Measurements from ENCODE around the gene C1QTNF2.

Gene C1QTNF2

GRCh38 chr5:160359816-160360215 lies 10.6 kb downstream of the C1QTNF2 start:
- H3K14ac ChIP-seq (ENCODE audit: low read length): peak overlapping the region; percentile 6
- no peak overlapping the region for H4K12ac ChIP-seq (ENCODE audit: low read depth, low read length)
- H2AK5ac ChIP-seq (ENCODE audit: low read length): no peak overlapping the region
- H3K4me2 ChIP-seq (ENCODE audit: low read length): no peak overlapping the region
- H3K27ac ChIP-seq (ENCODE audit: low read depth, low read length): peak overlapping the region; percentile 8
- peaks cover 3 to 8% of the 10 kb centered on the region in 2 experiments for H3K4me1 ChIP-seq (ENCODE audit: control insufficient read depth in 1 of 2, insufficient read depth in 2 of 2, low read length in 2 of 2)
- no peaks in the 10 kb centered on the region for H3K79me2 ChIP-seq (ENCODE audit: control insufficient read depth, insufficient read depth, low read length, poor library complexity)
- DNase-seq: no peak
- no peak overlapping the region for H3K4me3 ChIP-seq (ENCODE audit: low read depth, low read length)
- no peaks in the 10 kb centered on the region for H3K36me3 ChIP-seq (ENCODE audit: control insufficient read depth in 1 of 2, insufficient read depth in 2 of 2, low read length in 2 of 2)
- WGBS (ENCODE audit: extremely low coverage, insufficient coverage, insufficient read length): no CpG with 5 or more reads among the region's 4 CpGs
- no peak overlapping the region for H3K4ac ChIP-seq (ENCODE audit: low read depth, low read length)
- H2BK5ac ChIP-seq (ENCODE audit: low read depth, low read length, poor library complexity): no peak overlapping the region
- H3K18ac ChIP-seq (ENCODE audit: low read length): no peak overlapping the region
- H2BK120ac ChIP-seq (ENCODE audit: insufficient read depth, low read length, poor library complexity): no peak overlapping the region
- peak overlapping the region; percentile 67 for H4K8ac ChIP-seq (ENCODE audit: low read depth, low read length)
- peak overlapping the region; percentile 10 for H2AFZ ChIP-seq (ENCODE audit: insufficient read depth, low read length, poor library complexity)
- H3K9ac ChIP-seq (ENCODE audit: low read length): no peak overlapping the region
- H3K9me3 ChIP-seq (ENCODE audit: insufficient read depth, low read depth, low read length): no peaks in the 10 kb centered on the region
- H3K23ac ChIP-seq (ENCODE audit: low read length): no peak overlapping the region
- H4K91ac ChIP-seq (ENCODE audit: low read depth, low read length): no peak overlapping the region
- H3K27me3 ChIP-seq (ENCODE audit: insufficient read depth, low read length): no peaks in the 10 kb centered on the region
- H2BK12ac ChIP-seq (ENCODE audit: low read length): no peak overlapping the region
- no peaks in the 10 kb centered on the region for H3K79me1 ChIP-seq (ENCODE audit: low read length)

GRCh38 chr5:160359242-160359641 lies 11.2 kb downstream of the C1QTNF2 start:
- Histone ChIP-seq H2AFZ (ENCODE audit: insufficient read depth, low read length, poor library complexity) (no peak overlapping the region), H2BK120ac (ENCODE audit: insufficient read depth, low read length, poor library complexity) (no peak overlapping the region), H3K14ac (ENCODE audit: low read length) (no peak overlapping the region), H4K91ac (ENCODE audit: low read depth, low read length) (peak overlapping the region; percentile 2), H4K8ac (ENCODE audit: low read depth, low read length) (peak overlapping the region; percentile 67), H3K79me2 (ENCODE audit: control insufficient read depth, insufficient read depth, low read length, poor library complexity) (no peaks in the 10 kb centered on the region), H3K4me1 (ENCODE audit: control insufficient read depth in 1 of 2, insufficient read depth in 2 of 2, low read length in 2 of 2) (peaks cover 3 to 8% of the 10 kb centered on the region in 2 experiments), H3K9me3 (ENCODE audit: insufficient read depth, low read depth, low read length) (no peaks in the 10 kb centered on the region), H3K4ac (ENCODE audit: low read depth, low read length) (no peak overlapping the region), H4K12ac (ENCODE audit: low read depth, low read length) (no peak overlapping the region), H3K27ac (ENCODE audit: low read depth, low read length) (peak overlapping the region; percentile 8), H3K27me3 (ENCODE audit: insufficient read depth, low read length) (no peaks in the 10 kb centered on the region), H3K4me3 (ENCODE audit: low read depth, low read length) (no peak overlapping the region), H2BK12ac (ENCODE audit: low read length) (no peak overlapping the region), H3K4me2 (ENCODE audit: low read length) (no peak overlapping the region), H3K18ac (ENCODE audit: low read length) (no peak overlapping the region), H2BK5ac (ENCODE audit: low read depth, low read length, poor library complexity) (no peak overlapping the region), H3K36me3 (ENCODE audit: control insufficient read depth in 1 of 2, insufficient read depth in 2 of 2, low read length in 2 of 2) (no peaks in the 10 kb centered on the region), H3K9ac (ENCODE audit: low read length) (no peak overlapping the region), H2AK5ac (ENCODE audit: low read length) (no peak overlapping the region), H3K23ac (ENCODE audit: low read length) (no peak overlapping the region), H3K79me1 (ENCODE audit: low read length) (no peaks in the 10 kb centered on the region)
- DNase-seq: no peak
- no CpG with 5 or more reads among the region's 1 CpG for WGBS (ENCODE audit: extremely low coverage, insufficient coverage, insufficient read length)

- H3K79me2 ChIP-seq (ENCODE audit: control insufficient read depth, insufficient read depth, low read length, poor library complexity): no peaks in the 10 kb centered on the region
- no peak overlapping the region for H3K4me3 ChIP-seq (ENCODE audit: low read depth, low read length)
- no peak overlapping the region for H2BK120ac ChIP-seq (ENCODE audit: insufficient read depth, low read length, poor library complexity)
- H3K23ac ChIP-seq (ENCODE audit: low read length): no peak overlapping the region
- H3K4me1 ChIP-seq (ENCODE audit: control insufficient read depth in 1 of 2, insufficient read depth in 2 of 2, low read length in 2 of 2): peaks cover 3 to 8% of the 10 kb centered on the region in 2 experiments
- no peak overlapping the region for H4K8ac ChIP-seq (ENCODE audit: low read depth, low read length)
- no peak overlapping the region for H2AK5ac ChIP-seq (ENCODE audit: low read length)
- H3K36me3 ChIP-seq (ENCODE audit: control insufficient read depth in 1 of 2, insufficient read depth in 2 of 2, low read length in 2 of 2): no peaks in the 10 kb centered on the region
- no peak overlapping the region for H4K12ac ChIP-seq (ENCODE audit: low read depth, low read length)
- H2BK12ac ChIP-seq (ENCODE audit: low read length): no peak overlapping the region
- H3K9me3 ChIP-seq (ENCODE audit: insufficient read depth, low read depth, low read length): no peaks in the 10 kb centered on the region
- no peaks in the 10 kb centered on the region for H3K27me3 ChIP-seq (ENCODE audit: insufficient read depth, low read length)
- no peak overlapping the region for H3K27ac ChIP-seq (ENCODE audit: low read depth, low read length)
- no peak overlapping the region for H4K91ac ChIP-seq (ENCODE audit: low read depth, low read length)
- H2AFZ ChIP-seq (ENCODE audit: insufficient read depth, low read length, poor library complexity): no peak overlapping the region
- no peaks in the 10 kb centered on the region for H3K79me1 ChIP-seq (ENCODE audit: low read length)
- H3K4ac ChIP-seq (ENCODE audit: low read depth, low read length): no peak overlapping the region
- no peak overlapping the region for H3K4me2 ChIP-seq (ENCODE audit: low read length)
- H3K14ac ChIP-seq (ENCODE audit: low read length): no peak overlapping the region
- no peak overlapping the region for H3K18ac ChIP-seq (ENCODE audit: low read length)
- WGBS (ENCODE audit: extremely low coverage, insufficient coverage, insufficient read length): no CpG with 5 or more reads among the region's 7 CpGs
- no peak overlapping the region for H2BK5ac ChIP-seq (ENCODE audit: low read depth, low read length, poor library complexity)
- H3K9ac ChIP-seq (ENCODE audit: low read length): no peak overlapping the region
- DNase-seq: no peak
Observed at GRCh38 chr5:160357861-160358411, 12.5 kb downstream of the C1QTNF2 start.

- H2AFZ ChIP-seq (ENCODE audit: insufficient read depth, low read length, poor library complexity): no peak overlapping the region
- no peaks in the 10 kb centered on the region for H3K79me2 ChIP-seq (ENCODE audit: control insufficient read depth, insufficient read depth, low read length, poor library complexity)
- H2BK12ac ChIP-seq (ENCODE audit: low read length): no peak overlapping the region
- peaks cover 3 to 8% of the 10 kb centered on the region in 2 experiments for H3K4me1 ChIP-seq (ENCODE audit: control insufficient read depth in 1 of 2, insufficient read depth in 2 of 2, low read length in 2 of 2)
- no peaks in the 10 kb centered on the region for H3K27me3 ChIP-seq (ENCODE audit: insufficient read depth, low read length)
- H3K4me2 ChIP-seq (ENCODE audit: low read length): no peak overlapping the region
- no peaks in the 10 kb centered on the region for H3K36me3 ChIP-seq (ENCODE audit: control insufficient read depth in 1 of 2, insufficient read depth in 2 of 2, low read length in 2 of 2)
- no peak overlapping the region for H3K18ac ChIP-seq (ENCODE audit: low read length)
- no peak for DNase-seq
- no peak overlapping the region for H3K9ac ChIP-seq (ENCODE audit: low read length)
- H3K27ac ChIP-seq (ENCODE audit: low read depth, low read length): no peak overlapping the region
- no peak overlapping the region for H4K12ac ChIP-seq (ENCODE audit: low read depth, low read length)
- no CpG with 5 or more reads among the region's 7 CpGs for WGBS (ENCODE audit: extremely low coverage, insufficient coverage, insufficient read length)
- no peak overlapping the region for H4K91ac ChIP-seq (ENCODE audit: low read depth, low read length)
- H2BK5ac ChIP-seq (ENCODE audit: low read depth, low read length, poor library complexity): no peak overlapping the region
- no peaks in the 10 kb centered on the region for H3K79me1 ChIP-seq (ENCODE audit: low read length)
- no peak overlapping the region for H4K8ac ChIP-seq (ENCODE audit: low read depth, low read length)
- no peak overlapping the region for H3K23ac ChIP-seq (ENCODE audit: low read length)
- H2BK120ac ChIP-seq (ENCODE audit: insufficient read depth, low read length, poor library complexity): no peak overlapping the region
- no peak overlapping the region for H3K14ac ChIP-seq (ENCODE audit: low read length)
- no peak overlapping the region for H3K4ac ChIP-seq (ENCODE audit: low read depth, low read length)
- H2AK5ac ChIP-seq (ENCODE audit: low read length): no peak overlapping the region
- no peaks in the 10 kb centered on the region for H3K9me3 ChIP-seq (ENCODE audit: insufficient read depth, low read depth, low read length)
- H3K4me3 ChIP-seq (ENCODE audit: low read depth, low read length): no peak overlapping the region
Observed at GRCh38 chr5:160357394-160357793, 13.0 kb downstream of the C1QTNF2 start.
